ENCODE measurements around the gene ECI1. TPM values are rescaled to one million over a fixed set of nuclear protein-coding genes. Genes with fewer than 3 reads are reported as not detected.
A peak's percentile ranks its signal among the peaks of the same experiment; 100 is the strongest.

ECI1 gene, protein sequence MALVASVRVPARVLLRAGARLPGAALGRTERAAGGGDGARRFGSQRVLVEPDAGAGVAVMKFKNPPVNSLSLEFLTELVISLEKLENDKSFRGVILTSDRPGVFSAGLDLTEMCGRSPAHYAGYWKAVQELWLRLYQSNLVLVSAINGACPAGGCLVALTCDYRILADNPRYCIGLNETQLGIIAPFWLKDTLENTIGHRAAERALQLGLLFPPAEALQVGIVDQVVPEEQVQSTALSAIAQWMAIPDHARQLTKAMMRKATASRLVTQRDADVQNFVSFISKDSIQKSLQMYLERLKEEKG
- total RNA-seq (2013): 29.9 TPM
- polyA plus RNA-seq (10 to 100 TPM; 29.9 to 74.5 (median 52.3) TPM), polyA minus RNA-seq (22.0 and 24.4 TPM in 2 replicates), total RNA-seq (2.7 to 15.6 (median 12.6) reads per million in 11 experiments)

DNA sequence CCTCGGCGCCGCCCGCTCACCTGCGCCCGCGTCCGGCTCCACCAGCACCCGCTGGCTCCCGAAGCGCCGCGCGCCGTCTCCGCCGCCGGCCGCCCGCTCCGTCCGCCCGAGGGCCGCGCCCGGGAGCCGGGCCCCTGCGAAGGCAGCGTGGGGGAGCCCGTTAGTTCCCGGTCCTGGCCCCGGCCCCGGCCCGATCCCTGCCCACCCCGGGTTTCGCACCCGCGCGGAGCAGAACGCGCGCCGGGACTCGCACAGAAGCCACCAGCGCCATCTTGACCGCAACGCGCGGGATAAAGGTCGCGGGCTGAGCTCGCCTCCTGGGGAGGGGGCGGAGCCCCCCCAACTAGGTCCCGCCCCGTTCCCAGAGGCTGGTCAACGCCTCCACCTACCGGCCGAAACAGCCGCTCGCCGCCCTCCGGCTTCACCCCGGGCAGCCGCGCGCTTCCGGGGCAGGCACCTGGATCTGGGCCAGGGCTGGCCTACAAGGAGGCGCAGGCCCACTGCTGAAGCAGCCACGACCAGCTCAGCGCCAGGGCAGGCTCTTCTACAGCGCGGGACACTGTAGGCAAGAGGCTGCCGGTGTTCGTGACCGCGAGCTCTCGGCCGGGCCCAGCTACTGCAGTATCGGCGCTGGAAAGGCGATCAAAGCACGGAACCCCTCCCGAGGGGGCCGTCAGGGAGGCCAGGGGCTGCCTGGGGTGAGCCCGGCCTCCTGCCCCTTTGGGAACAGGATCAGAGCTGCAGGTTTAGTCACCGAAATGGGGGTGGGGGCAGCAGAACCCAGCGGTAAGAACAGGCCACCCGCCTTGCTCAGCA lies at the start of gene ECI1:
ECI1 (minus strand) TSS at position 292 of the 816 bp plus-strand sequence; CDS start at position 271, 21 bp downstream.
- no peaks in the 10 kb centered on the region for H3K9me3 Mint-ChIP-seq
- H3K36me3 ChIP-seq (replicated peaks in 1 of 2; ENCODE audit: control insufficient read depth in 1 of 2, insufficient read depth in 2 of 2, low read length in 2 of 2): peaks cover 38 to 40% of the 10 kb centered on the region in 2 donors

DNA sequence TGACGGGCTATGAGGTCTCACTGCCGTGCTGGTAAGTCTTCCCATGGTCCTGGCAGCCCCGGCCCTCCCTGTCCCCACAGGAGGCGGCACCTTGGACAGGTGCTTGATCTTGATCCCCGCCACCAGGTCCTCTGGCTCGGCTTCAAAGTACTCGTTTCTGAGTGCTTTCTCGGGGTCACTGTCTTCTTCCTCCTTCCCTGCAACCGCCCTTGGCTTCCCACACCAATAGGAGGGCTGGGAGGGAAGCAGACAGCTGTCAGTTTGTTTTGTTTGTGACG lies 48.5 kb upstream of the ECI1 start:
- H3K27me3 ChIP-seq (ENCODE audit: control insufficient read depth in 2 of 2, insufficient read depth in 2 of 2, low read length in 2 of 2): no peaks in the 10 kb centered on the region
- no peak overlapping the region for H3K27ac ChIP-seq (ENCODE audit: low read depth in 1 of 2, low read length in 2 of 2)
- Mint-ChIP-seq H3K9me3 (no peaks in the 10 kb centered on the region), H3K4me3 (no peak overlapping the region), H3K36me3 (no peaks in the 10 kb centered on the region), H3K27me3 (ENCODE audit: low read depth in 3 of 3) (peaks cover 0 to 2% (median 0%) of the 10 kb centered on the region in 3 donors), H3K4me1 (peaks cover 8% of the 10 kb centered on the region), H3K27ac (no peak overlapping the region)
- no peak overlapping the region for H2AFZ ChIP-seq (ENCODE audit: insufficient read depth, low read depth, low read length, poor library complexity, severe bottlenecking)
- H3K36me3 ChIP-seq (replicated peaks in 1 of 2; ENCODE audit: control insufficient read depth in 1 of 2, insufficient read depth in 2 of 2, low read length in 2 of 2): no peaks in the 10 kb centered on the region
- no peak overlapping the region for H3K4me3 ChIP-seq (replicated peaks in 1 of 3; ENCODE audit: low read depth in 2 of 3, low read length in 3 of 3)
- intact Hi-C loops (cut with micrococcal nuclease): no loop called here
- no peaks in the 10 kb centered on the region for H4K20me1 ChIP-seq (ENCODE audit: insufficient read depth, low read length)
- no peak for DNase-seq
- TF ChIP-seq, protein P1, sequence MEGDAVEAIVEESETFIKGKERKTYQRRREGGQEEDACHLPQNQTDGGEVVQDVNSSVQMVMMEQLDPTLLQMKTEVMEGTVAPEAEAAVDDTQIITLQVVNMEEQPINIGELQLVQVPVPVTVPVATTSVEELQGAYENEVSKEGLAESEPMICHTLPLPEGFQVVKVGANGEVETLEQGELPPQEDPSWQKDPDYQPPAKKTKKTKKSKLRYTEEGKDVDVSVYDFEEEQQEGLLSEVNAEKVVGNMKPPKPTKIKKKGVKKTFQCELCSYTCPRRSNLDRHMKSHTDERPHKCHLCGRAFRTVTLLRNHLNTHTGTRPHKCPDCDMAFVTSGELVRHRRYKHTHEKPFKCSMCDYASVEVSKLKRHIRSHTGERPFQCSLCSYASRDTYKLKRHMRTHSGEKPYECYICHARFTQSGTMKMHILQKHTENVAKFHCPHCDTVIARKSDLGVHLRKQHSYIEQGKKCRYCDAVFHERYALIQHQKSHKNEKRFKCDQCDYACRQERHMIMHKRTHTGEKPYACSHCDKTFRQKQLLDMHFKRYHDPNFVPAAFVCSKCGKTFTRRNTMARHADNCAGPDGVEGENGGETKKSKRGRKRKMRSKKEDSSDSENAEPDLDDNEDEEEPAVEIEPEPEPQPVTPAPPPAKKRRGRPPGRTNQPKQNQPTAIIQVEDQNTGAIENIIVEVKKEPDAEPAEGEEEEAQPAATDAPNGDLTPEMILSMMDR (IDR thresholded peaks at IDR 0.05): no peak
- peaks cover 0 to 6% of the 10 kb centered on the region in 2 donors for H3K4me1 ChIP-seq (ENCODE audit: control insufficient read depth in 1 of 2, insufficient read depth in 2 of 2, low read length in 2 of 2)
- no peaks in the 10 kb centered on the region for H3K9me3 ChIP-seq (replicated peaks in 1 of 2; ENCODE audit: control insufficient read depth in 1 of 2, insufficient read depth in 1 of 2, low read length in 2 of 2)
- WGBS (ENCODE audit: insufficient coverage): 79% methylated on average over 5 of the region's 10 CpGs
- H3K9ac ChIP-seq (ENCODE audit: insufficient read depth, low read length, poor library complexity, severe bottlenecking): no peak overlapping the region
- no peak overlapping the region for H3K4me2 ChIP-seq (replicated peaks; ENCODE audit: extremely low read depth, low read length, poor library complexity, severe bottlenecking)
- no peaks in the 10 kb centered on the region for H3K79me2 ChIP-seq (ENCODE audit: insufficient read depth, low read length)

More for the DNA sequence above, at the start of gene ECI1:
- H3K36me3 Mint-ChIP-seq: peaks cover 33 to 56% of the 10 kb centered on the region in 2 donors
- Histone ChIP-seq H3K9ac (ENCODE audit: insufficient read depth, low read length, poor library complexity, severe bottlenecking) (peak within 1 kb of the TSS; percentile 69), H3K4me2 (replicated peaks; ENCODE audit: extremely low read depth, low read length, poor library complexity, severe bottlenecking) (peak within 1 kb of the TSS; percentile 77), H3K4me3 (replicated peaks in 1 of 3; ENCODE audit: low read depth in 2 of 3, low read length in 3 of 3) (peak within 1 kb of the TSS; percentile 62 to 85 (median 68)), H4K20me1 (ENCODE audit: insufficient read depth, low read length) (peaks cover 13% of the 10 kb centered on the region), H3K4me1 (ENCODE audit: control insufficient read depth in 1 of 2, insufficient read depth in 2 of 2, low read length in 2 of 2) (peaks cover 19 to 20% of the 10 kb centered on the region in 2 donors), H2AFZ (ENCODE audit: insufficient read depth, low read depth, low read length, poor library complexity, severe bottlenecking) (peak within 1 kb of the TSS; percentile 81), H3K9me3 (replicated peaks in 1 of 2; ENCODE audit: control insufficient read depth in 1 of 2, insufficient read depth in 1 of 2, low read length in 2 of 2) (no peaks in the 10 kb centered on the region), H3K79me2 (ENCODE audit: insufficient read depth, low read length) (peaks cover 18% of the 10 kb centered on the region), H3K27ac (ENCODE audit: low read depth in 1 of 2, low read length in 2 of 2) (peak within 1 kb of the TSS; percentile 71 to 75), H3K27me3 (ENCODE audit: control insufficient read depth in 2 of 2, insufficient read depth in 2 of 2, low read length in 2 of 2) (no peaks in the 10 kb centered on the region)
- H3K27me3 Mint-ChIP-seq (ENCODE audit: low read depth in 3 of 3): peaks cover 0 to 1% (median 0%) of the 10 kb centered on the region in 3 donors
- 2% methylated on average over 88 of the region's 88 CpGs for WGBS (ENCODE audit: insufficient coverage)
- TF ChIP-seq, protein P1 (IDR thresholded peaks at IDR 0.05): peak; percentile 67
- peaks cover 15% of the 10 kb centered on the region for H3K4me1 Mint-ChIP-seq
- DNase-seq: peak; percentile 91 to 93 (median 92)
- intact Hi-C loops (cut with micrococcal nuclease): loop anchor here in 1 of 2 donors (5.0 to 10.0 kb wide), 2 partner anchors 54 to 247 kb away; partner anchors contain the start of genes CASKIN1 and ZNF598
- peak within 1 kb of the TSS; percentile 78 to 92 (median 86) for H3K27ac Mint-ChIP-seq
- H3K4me3 Mint-ChIP-seq: peak within 1 kb of the TSS; percentile 87 to 92
